Coronary artery (tissue), 2 donors: Measurements from ENCODE around the gene TREML2.

Source experiments
- DNase-seq: peaks from one replicate; pipeline ENCODE4 v3.0.0-alpha.2; 2017; ENCODE audit warnings: low spot score
- H3K27ac ChIP-seq, 2 donors: fragments of 200-600 bp; sonication (generic); one replicate each; pipeline ENCODE4 v1.5.1; 2016 to 2019
- H3K4me3 ChIP-seq: fragments of 200-600 bp; sonication (generic); 2 replicates; pipeline ENCODE4 v1.5.1; 2016; ENCODE audit warnings: mild to moderate bottlenecking, moderate library complexity
- TF ChIP-seq, protein P1 (sequence below): fragments of 200-600 bp; sonication (generic); IDR thresholded peaks from one replicate; pipeline ENCODE4 v1.5.1; 2019; ENCODE audit warnings: antibody characterized with exemption

Gene TREML2

DNA sequence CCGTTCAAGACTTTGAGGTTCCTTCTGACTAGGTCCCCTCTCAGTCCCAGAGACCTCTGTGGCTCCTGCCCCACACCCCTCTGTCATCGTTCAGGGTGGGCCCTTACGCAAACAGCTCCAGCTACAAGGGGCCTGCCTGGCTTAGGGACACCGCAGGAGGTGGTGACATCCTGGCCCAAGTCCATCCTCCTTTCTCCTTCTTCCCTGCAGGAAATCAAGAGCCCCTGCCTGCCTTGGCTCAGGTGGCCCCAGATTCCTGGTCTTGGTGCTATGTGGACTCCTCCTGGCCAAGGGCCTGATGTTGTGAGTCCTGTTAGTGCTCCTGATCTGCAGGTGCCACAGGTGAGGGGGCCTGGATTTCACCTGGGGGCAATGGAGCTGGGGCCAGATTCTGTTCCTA is 35.3 kb upstream of the TREML2 start:
- no peak overlapping the region for H3K4me3 ChIP-seq
- peak; percentile 66 for DNase-seq
- TF ChIP-seq, protein P1, sequence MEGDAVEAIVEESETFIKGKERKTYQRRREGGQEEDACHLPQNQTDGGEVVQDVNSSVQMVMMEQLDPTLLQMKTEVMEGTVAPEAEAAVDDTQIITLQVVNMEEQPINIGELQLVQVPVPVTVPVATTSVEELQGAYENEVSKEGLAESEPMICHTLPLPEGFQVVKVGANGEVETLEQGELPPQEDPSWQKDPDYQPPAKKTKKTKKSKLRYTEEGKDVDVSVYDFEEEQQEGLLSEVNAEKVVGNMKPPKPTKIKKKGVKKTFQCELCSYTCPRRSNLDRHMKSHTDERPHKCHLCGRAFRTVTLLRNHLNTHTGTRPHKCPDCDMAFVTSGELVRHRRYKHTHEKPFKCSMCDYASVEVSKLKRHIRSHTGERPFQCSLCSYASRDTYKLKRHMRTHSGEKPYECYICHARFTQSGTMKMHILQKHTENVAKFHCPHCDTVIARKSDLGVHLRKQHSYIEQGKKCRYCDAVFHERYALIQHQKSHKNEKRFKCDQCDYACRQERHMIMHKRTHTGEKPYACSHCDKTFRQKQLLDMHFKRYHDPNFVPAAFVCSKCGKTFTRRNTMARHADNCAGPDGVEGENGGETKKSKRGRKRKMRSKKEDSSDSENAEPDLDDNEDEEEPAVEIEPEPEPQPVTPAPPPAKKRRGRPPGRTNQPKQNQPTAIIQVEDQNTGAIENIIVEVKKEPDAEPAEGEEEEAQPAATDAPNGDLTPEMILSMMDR = no peak
- no peak overlapping the region for H3K27ac ChIP-seq

GRCh38 chr6:41232667-41233066 is 31.7 kb upstream of the TREML2 start:
- H3K4me3 ChIP-seq = no peak overlapping the region
- TF ChIP-seq, protein P1 = no peak
- DNase-seq = peak; percentile 21
- H3K27ac ChIP-seq = no peak overlapping the region

GRCh38 chr6:41231246-41231645 is 30.3 kb upstream of the TREML2 start:
- Histone ChIP-seq H3K4me3 (no peak overlapping the region), H3K27ac (no peak overlapping the region)
- TF ChIP-seq, protein P1 = no peak
- DNase-seq = peak; percentile 17

DNA sequence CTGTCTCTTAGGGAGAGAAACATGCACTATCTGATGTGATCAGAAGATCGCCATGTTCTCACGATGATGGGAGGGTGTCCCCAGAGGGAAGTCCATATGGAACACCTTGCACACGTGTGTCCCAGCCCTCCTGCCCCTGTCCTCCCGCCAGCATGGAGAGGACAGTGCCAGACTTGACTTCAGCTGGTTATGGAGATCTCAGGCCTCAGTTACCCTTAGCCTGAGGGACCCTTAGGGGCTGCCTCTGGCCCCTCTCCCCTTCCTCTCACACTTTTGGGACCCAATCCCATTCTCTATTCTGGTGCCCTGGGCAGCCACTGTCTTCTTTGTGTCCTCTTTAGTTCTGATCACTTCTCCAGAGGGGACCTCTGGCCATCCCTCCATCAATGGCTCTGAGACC is 28.8 kb upstream of the TREML2 start:
- DNase-seq = peak; percentile 38
- no peak overlapping the region for H3K4me3 ChIP-seq
- H3K27ac ChIP-seq = no peak overlapping the region
- TF ChIP-seq, protein P1 = no peak

- TF ChIP-seq, protein P1 = no peak
These were observed 27.7 kb upstream of the TREML2 start for GRCh38 chr6:41228616-41229015.

DNA sequence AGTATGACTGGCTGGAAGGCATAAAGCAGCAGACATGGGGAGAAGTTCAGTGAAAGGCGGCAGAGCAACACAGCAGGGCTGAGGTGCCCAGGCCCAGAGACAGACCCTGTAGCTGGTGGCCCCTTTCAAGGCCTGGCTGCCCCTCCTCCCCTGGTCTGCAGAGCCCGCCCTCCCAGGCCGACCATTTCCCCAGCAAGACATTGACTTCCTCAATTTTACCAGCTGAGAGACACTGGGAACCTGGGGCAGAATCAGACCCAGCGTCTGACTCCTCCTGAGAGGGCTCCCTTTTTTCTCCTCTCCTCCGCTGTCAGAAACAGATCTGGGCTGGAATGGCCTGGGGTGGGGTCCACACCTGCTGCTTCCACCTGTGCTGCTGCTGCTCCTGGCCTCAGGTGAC is 27.1 kb upstream of the TREML2 start, which contains the start of gene TREML4:
Gene TREML4, plus strand, starts transcription at position 254 of the 400 bp plus-strand sequence. Its CDS starts 79 bp downstream, at position 333.
- DNase-seq = no peak
- TF ChIP-seq, protein P1 = no peak
- no peak within 1 kb of the TSS for H3K4me3 ChIP-seq
- H3K27ac ChIP-seq = no peak within 1 kb of the TSS

More at GRCh38 chr6:41228616-41229015, 27.7 kb upstream of the TREML2 start:
- no peak for DNase-seq
- Histone ChIP-seq H3K27ac (no peak overlapping the region), H3K4me3 (no peak overlapping the region)

- TF ChIP-seq, protein P1 = no peak
- no peak overlapping the region for H3K27ac ChIP-seq
- H3K4me3 ChIP-seq = no peak overlapping the region
- DNase-seq = no peak
These were observed 25.8 kb upstream of the TREML2 start for GRCh38 chr6:41226752-41227151.
